ENCODE results near the gene F2R. TPM values are rescaled to one million over a fixed set of nuclear protein-coding genes. Genes with fewer than 3 reads are reported as not detected.

F2R gene
- total and polyA plus RNA-seq, 2 experiments from 2014 or later = 15.0 to 26.0 TPM

- H2AFZ ChIP-seq = no peak overlapping the region
- no peak for TF ChIP-seq STAT1 (IDR thresholded peaks at IDR 0.05; ENCODE audit: unreplicated experiment)
- TF ChIP-seq EZH2phosphoT487 (IDR thresholded peaks at IDR 0.05; ENCODE audit: unreplicated experiment) = no peak
- TF ChIP-seq NANOG (IDR thresholded peaks at IDR 0.05; ENCODE audit: borderline replicate concordance) = no peak
- no peak for TF ChIP-seq EZH2 (IDR thresholded peaks at IDR 0.05; ENCODE audit: low read depth, unreplicated experiment)
- TF ChIP-seq ZNF331 (CRISPR knock-in tag; IDR thresholded peaks at IDR 0.05; ENCODE audit: low read depth) = no peak
- TF ChIP-seq, protein P1, sequence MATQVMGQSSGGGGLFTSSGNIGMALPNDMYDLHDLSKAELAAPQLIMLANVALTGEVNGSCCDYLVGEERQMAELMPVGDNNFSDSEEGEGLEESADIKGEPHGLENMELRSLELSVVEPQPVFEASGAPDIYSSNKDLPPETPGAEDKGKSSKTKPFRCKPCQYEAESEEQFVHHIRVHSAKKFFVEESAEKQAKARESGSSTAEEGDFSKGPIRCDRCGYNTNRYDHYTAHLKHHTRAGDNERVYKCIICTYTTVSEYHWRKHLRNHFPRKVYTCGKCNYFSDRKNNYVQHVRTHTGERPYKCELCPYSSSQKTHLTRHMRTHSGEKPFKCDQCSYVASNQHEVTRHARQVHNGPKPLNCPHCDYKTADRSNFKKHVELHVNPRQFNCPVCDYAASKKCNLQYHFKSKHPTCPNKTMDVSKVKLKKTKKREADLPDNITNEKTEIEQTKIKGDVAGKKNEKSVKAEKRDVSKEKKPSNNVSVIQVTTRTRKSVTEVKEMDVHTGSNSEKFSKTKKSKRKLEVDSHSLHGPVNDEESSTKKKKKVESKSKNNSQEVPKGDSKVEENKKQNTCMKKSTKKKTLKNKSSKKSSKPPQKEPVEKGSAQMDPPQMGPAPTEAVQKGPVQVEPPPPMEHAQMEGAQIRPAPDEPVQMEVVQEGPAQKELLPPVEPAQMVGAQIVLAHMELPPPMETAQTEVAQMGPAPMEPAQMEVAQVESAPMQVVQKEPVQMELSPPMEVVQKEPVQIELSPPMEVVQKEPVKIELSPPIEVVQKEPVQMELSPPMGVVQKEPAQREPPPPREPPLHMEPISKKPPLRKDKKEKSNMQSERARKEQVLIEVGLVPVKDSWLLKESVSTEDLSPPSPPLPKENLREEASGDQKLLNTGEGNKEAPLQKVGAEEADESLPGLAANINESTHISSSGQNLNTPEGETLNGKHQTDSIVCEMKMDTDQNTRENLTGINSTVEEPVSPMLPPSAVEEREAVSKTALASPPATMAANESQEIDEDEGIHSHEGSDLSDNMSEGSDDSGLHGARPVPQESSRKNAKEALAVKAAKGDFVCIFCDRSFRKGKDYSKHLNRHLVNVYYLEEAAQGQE (IDR thresholded peaks at IDR 0.05; ENCODE audit: unreplicated experiment) = no peak
- TF ChIP-seq, protein P2, sequence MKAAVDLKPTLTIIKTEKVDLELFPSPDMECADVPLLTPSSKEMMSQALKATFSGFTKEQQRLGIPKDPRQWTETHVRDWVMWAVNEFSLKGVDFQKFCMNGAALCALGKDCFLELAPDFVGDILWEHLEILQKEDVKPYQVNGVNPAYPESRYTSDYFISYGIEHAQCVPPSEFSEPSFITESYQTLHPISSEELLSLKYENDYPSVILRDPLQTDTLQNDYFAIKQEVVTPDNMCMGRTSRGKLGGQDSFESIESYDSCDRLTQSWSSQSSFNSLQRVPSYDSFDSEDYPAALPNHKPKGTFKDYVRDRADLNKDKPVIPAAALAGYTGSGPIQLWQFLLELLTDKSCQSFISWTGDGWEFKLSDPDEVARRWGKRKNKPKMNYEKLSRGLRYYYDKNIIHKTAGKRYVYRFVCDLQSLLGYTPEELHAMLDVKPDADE (IDR thresholded peaks at IDR 0.05) = no peak
- no peak for TF ChIP-seq JUNB (IDR thresholded peaks at IDR 0.05; ENCODE audit: unreplicated experiment)
- no peak for TF ChIP-seq ZNF114 (CRISPR knock-in tag; IDR thresholded peaks at IDR 0.05)
- H3K4me3 ChIP-seq = no peak overlapping the region
- ATAC-seq (no peak), DNase-seq (ENCODE audit: low spot score) (no peak)
- H3K9me2 ChIP-seq (ENCODE audit: insufficient read depth) = no peaks in the 10 kb centered on the region
- no peak overlapping the region for H3K27ac ChIP-seq (ENCODE audit: low read depth)
- no peaks in the 10 kb centered on the region for H3K27me3 ChIP-seq (ENCODE audit: insufficient read depth)
- Mint-ChIP-seq H3K4me3 (no peak overlapping the region), H3K36me3 (ENCODE audit: low read depth) (peaks cover 5% of the 10 kb centered on the region; the same call in 1 of the 3 replicates), H3K27ac (no peak overlapping the region), H3K9me3 (no peaks in the 10 kb centered on the region), H3K4me1 (no peaks in the 10 kb centered on the region), H3K27me3 (ENCODE audit: insufficient read depth, low read depth, poor library complexity) (peaks cover 2% of the 10 kb centered on the region)
- H3K4me1 ChIP-seq (ENCODE audit: insufficient read depth) = no peaks in the 10 kb centered on the region
- no peak overlapping the region for H3K4me2 ChIP-seq
- H3K36me3 ChIP-seq (ENCODE audit: insufficient read depth) = no peaks in the 10 kb centered on the region
- no peaks in the 10 kb centered on the region for H3K79me2 ChIP-seq (replicated peaks; ENCODE audit: insufficient read depth)
- H3F3A ChIP-seq (replicated peaks; ENCODE audit: low read depth) = no peaks in the 10 kb centered on the region
- H4K20me1 ChIP-seq (replicated peaks; ENCODE audit: insufficient read depth) = no peaks in the 10 kb centered on the region
Measured at GRCh38 chr5:76685704-76686103, 30.2 kb upstream of the F2R start.

GRCh38 chr5:76688212-76688611, 27.7 kb upstream of the F2R start:
- no peak for TF ChIP-seq JUNB (IDR thresholded peaks at IDR 0.05; ENCODE audit: unreplicated experiment)
- TF ChIP-seq, protein P2 (IDR thresholded peaks at IDR 0.05) = no peak
- TF ChIP-seq, protein P1 (IDR thresholded peaks at IDR 0.05; ENCODE audit: unreplicated experiment) = no peak
- TF ChIP-seq ZNF114 (CRISPR knock-in tag; IDR thresholded peaks at IDR 0.05) = no peak
- TF ChIP-seq, protein P3, sequence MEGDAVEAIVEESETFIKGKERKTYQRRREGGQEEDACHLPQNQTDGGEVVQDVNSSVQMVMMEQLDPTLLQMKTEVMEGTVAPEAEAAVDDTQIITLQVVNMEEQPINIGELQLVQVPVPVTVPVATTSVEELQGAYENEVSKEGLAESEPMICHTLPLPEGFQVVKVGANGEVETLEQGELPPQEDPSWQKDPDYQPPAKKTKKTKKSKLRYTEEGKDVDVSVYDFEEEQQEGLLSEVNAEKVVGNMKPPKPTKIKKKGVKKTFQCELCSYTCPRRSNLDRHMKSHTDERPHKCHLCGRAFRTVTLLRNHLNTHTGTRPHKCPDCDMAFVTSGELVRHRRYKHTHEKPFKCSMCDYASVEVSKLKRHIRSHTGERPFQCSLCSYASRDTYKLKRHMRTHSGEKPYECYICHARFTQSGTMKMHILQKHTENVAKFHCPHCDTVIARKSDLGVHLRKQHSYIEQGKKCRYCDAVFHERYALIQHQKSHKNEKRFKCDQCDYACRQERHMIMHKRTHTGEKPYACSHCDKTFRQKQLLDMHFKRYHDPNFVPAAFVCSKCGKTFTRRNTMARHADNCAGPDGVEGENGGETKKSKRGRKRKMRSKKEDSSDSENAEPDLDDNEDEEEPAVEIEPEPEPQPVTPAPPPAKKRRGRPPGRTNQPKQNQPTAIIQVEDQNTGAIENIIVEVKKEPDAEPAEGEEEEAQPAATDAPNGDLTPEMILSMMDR (conservative IDR thresholded peaks at IDR 0.05; ENCODE audit: low read depth in 2 of 2) = no peak
- no peak for TF ChIP-seq EZH2 (IDR thresholded peaks at IDR 0.05; ENCODE audit: low read depth, unreplicated experiment)
- no peak for TF ChIP-seq EZH2phosphoT487 (IDR thresholded peaks at IDR 0.05; ENCODE audit: unreplicated experiment)
- TF ChIP-seq ZNF331 (CRISPR knock-in tag; IDR thresholded peaks at IDR 0.05; ENCODE audit: low read depth) = no peak
- Histone ChIP-seq H3K4me3 (no peak overlapping the region), H3K36me3 (ENCODE audit: insufficient read depth) (no peaks in the 10 kb centered on the region), H3K4me2 (no peak overlapping the region), H3K4me1 (ENCODE audit: insufficient read depth) (no peaks in the 10 kb centered on the region), H2AFZ (no peak overlapping the region), H3K27me3 (ENCODE audit: insufficient read depth) (no peaks in the 10 kb centered on the region), H4K20me1 (replicated peaks; ENCODE audit: insufficient read depth) (no peaks in the 10 kb centered on the region; the same call in 1 of the 2 replicates), H3K27ac (ENCODE audit: low read depth) (no peak overlapping the region), H3K9me2 (ENCODE audit: insufficient read depth) (no peaks in the 10 kb centered on the region), H3F3A (replicated peaks; ENCODE audit: low read depth) (no peaks in the 10 kb centered on the region), H3K79me2 (replicated peaks; ENCODE audit: insufficient read depth) (no peaks in the 10 kb centered on the region)
- H3K9me3 Mint-ChIP-seq = no peaks in the 10 kb centered on the region
- no peak overlapping the region for H3K4me3 Mint-ChIP-seq
- H3K4me1 Mint-ChIP-seq = no peaks in the 10 kb centered on the region
- no peak overlapping the region for H3K27ac Mint-ChIP-seq
- DNase-seq (ENCODE audit: low spot score) (no peak), ATAC-seq (no peak)
- H3K27me3 Mint-ChIP-seq (ENCODE audit: insufficient read depth, low read depth, poor library complexity) = peaks cover 2% of the 10 kb centered on the region
- H3K36me3 Mint-ChIP-seq (ENCODE audit: low read depth) = peaks cover 5% of the 10 kb centered on the region; the same call in 1 of the 3 replicates
